HCT116 (cell line): ENCODE results near the gene METTL13. TPM values are rescaled to one million over a fixed set of nuclear protein-coding genes. Genes with fewer than 3 reads are reported as not detected.

Experiments used
- ATAC-seq: fragments of 200-7000 bp; cut with Tn5 transposase; 2 replicates; pipeline ENCODE4 v1.9.1; 2020; ENCODE audit warnings: mild to moderate bottlenecking, moderate library complexity
- BruUV-seq: library from RNA; stranded (reverse); fragments of 400-500 nt; replicated peaks from 2 replicates; lab custom pipeline; 2021; lab: Mats Ljungman, UMichigan
- CTCF ChIA-PET: fragments of 300-600 bp; sonication (Branson Sonifier 250); formaldehyde crosslinking; loops from one replicate; lab custom pipeline; 2021; ENCODE audit warnings: antibody characterized with exemption; lab: Charles Lee
- POLR2A ChIA-PET: fragments of 300-600, 350-600 bp; sonication (Branson Sonifier 250); formaldehyde crosslinking; loops from one replicate; lab custom pipeline; 2021; ENCODE audit warnings: antibody characterized with exemption; lab: Charles Lee
- RAD21 ChIA-PET, 2 experiments: fragments of 300-600 bp; sonication (Branson Sonifier 250); formaldehyde crosslinking; loops; one replicate each; lab custom pipeline; 2023; ENCODE audit warnings: low total read pairs in 2 of 2; ENCODE audit not compliant: uncharacterized antibody in 2 of 2, unreplicated experiment in 2 of 2, low non-redundant PET in 1 of 2; lab: Charles Lee
- DNase-seq: peaks from one replicate; pipeline ENCODE4 v3.0.0-alpha.2; 2010; ENCODE audit warnings: low read depth, low spot score
- H2AFZ ChIP-seq: fragments of 200-600 bp; shearing (Covaris generic), sonication (generic); 2 replicates; pipeline ENCODE4 v1.6.1; 2017; ENCODE audit warnings: low read depth, mixed run types, mixed read lengths, antibody characterized with exemption, low read length; ENCODE audit not compliant: poor library complexity, severe bottlenecking
- H3K27ac ChIP-seq: 2 replicates; pipeline ENCODE4 v1.5.1; 2012; ENCODE audit warnings: low read depth, low read length
- H3K27me3 ChIP-seq: fragments of 200-600 bp; sonication (generic); 2 replicates; pipeline ENCODE4 v1.6.1; 2016; ENCODE audit warnings: mixed run types, low read length, mixed read lengths; ENCODE audit not compliant: insufficient read depth
- H3K36me3 ChIP-seq, 2 experiments: fragments of 200-500 bp in 1 of 2; fragments of 200-600 bp in 1 of 2; sonication (Bioruptor generic) in 1 of 2; sonication (generic) in 1 of 2; 2 replicates each; pipeline versions ENCODE4 v1.5.1 to v1.6.1; 2014 to 2016; ENCODE audit warnings: low read length in 2 of 2, inconsistent platforms in 1 of 2, mixed read lengths in 1 of 2, mixed run types in 1 of 2; ENCODE audit not compliant: insufficient read depth in 2 of 2, control insufficient read depth in 1 of 2
- H3K4me1 ChIP-seq, 2 experiments: fragments of 200-600 bp in 1 of 2; sonication (generic) in 1 of 2; 2 replicates each; pipeline versions ENCODE4 v1.5.1 to v1.6.1; 2012 to 2017; ENCODE audit warnings: low read length in 2 of 2, inconsistent platforms in 1 of 2, mild to moderate bottlenecking in 1 of 2, mixed read lengths in 1 of 2, mixed run types in 1 of 2, moderate library complexity in 1 of 2; ENCODE audit not compliant: insufficient read depth in 2 of 2, control insufficient read depth in 1 of 2
- H3K4me2 ChIP-seq: fragments of 200-600 bp; sonication (generic); 2 replicates; pipeline ENCODE4 v1.6.1; 2017; ENCODE audit warnings: mixed run types, low read length, mixed read lengths
- H3K4me3 ChIP-seq, 2 experiments: fragments of 200-600 bp in 1 of 2; sonication (generic) in 1 of 2; replicated peaks in 1 of 2; 2 replicates each; pipeline ENCODE4 v1.5.1; 2011 to 2016; ENCODE audit warnings: low read length in 2 of 2, control low read depth in 1 of 2, low read depth in 1 of 2, mild to moderate bottlenecking in 1 of 2, mixed read lengths in 1 of 2, mixed run types in 1 of 2
- H3K79me2 ChIP-seq: fragments of 200-600 bp; sonication (generic); 2 replicates; pipeline ENCODE4 v1.6.1; 2017; ENCODE audit warnings: mild to moderate bottlenecking, mixed run types, low read length, moderate library complexity, mixed read lengths; ENCODE audit not compliant: insufficient read depth
- H3K9ac ChIP-seq: fragments of 200-600 bp; sonication (generic); 2 replicates; pipeline ENCODE4 v1.6.1; 2016; ENCODE audit warnings: low read length, mixed read lengths
- H3K9me2 ChIP-seq: fragments of 200-600 bp; sonication (generic), shearing (Covaris generic); 2 replicates; pipeline ENCODE4 v1.6.1; 2017; ENCODE audit warnings: mixed run types, mild to moderate bottlenecking, moderate library complexity; ENCODE audit not compliant: insufficient read depth
- H3K9me3 ChIP-seq, 2 experiments: fragments of 200-500 bp in 1 of 2; fragments of 200-600 bp in 1 of 2; sonication (Bioruptor generic) in 1 of 2; sonication (generic) in 1 of 2; 2 replicates each; pipeline ENCODE4 v1.6.1; 2014 to 2017; ENCODE audit warnings: low read length in 2 of 2, mixed read lengths in 2 of 2, inconsistent platforms in 1 of 2, low read depth in 1 of 2, mild to moderate bottlenecking in 1 of 2, mixed run types in 1 of 2, moderate library complexity in 1 of 2; ENCODE audit not compliant: control insufficient read depth in 1 of 2, insufficient read depth in 1 of 2
- H4K20me1 ChIP-seq: fragments of 200-600 bp; sonication (generic), shearing (Covaris generic); 2 replicates; pipeline ENCODE4 v1.6.1; 2017; ENCODE audit warnings: mixed run types, mild to moderate bottlenecking, moderate library complexity; ENCODE audit not compliant: insufficient read depth
- ATF3 ChIP-seq: IDR thresholded peaks from 2 replicates; pipeline ENCODE4 v1.6.1; 2012
- CBX3 ChIP-seq: IDR thresholded peaks from 2 replicates; pipeline ENCODE4 v1.6.1; 2012; ENCODE audit warnings: low read depth
- CEBPB ChIP-seq: IDR thresholded peaks from 2 replicates; pipeline ENCODE4 v1.6.1; 2012; ENCODE audit warnings: low read depth
- CTCF ChIP-seq, 3 experiments: fragments of 200-600 bp in 1 of 3; sonication (generic) in 1 of 3; IDR thresholded peaks in 2 of 3; conservative IDR thresholded peaks in 1 of 3; 2 replicates each; pipeline ENCODE4 v1.5.1; 2012 to 2017; ENCODE audit warnings: low read depth in 2 of 3, low read length in 2 of 3, antibody characterized with exemption in 1 of 3, borderline replicate concordance in 1 of 3, control low read depth in 1 of 3, mild to moderate bottlenecking in 1 of 3, mixed read lengths in 1 of 3, mixed run types in 1 of 3, moderate library complexity in 1 of 3; ENCODE audit not compliant: insufficient read depth in 1 of 3
- EGR1 ChIP-seq: IDR thresholded peaks from 2 replicates; pipeline ENCODE4 v1.6.1; 2012; ENCODE audit warnings: low read depth
- ELF1 ChIP-seq: IDR thresholded peaks from 2 replicates; pipeline ENCODE4 v1.6.1; 2012; ENCODE audit warnings: low read depth, borderline replicate concordance
- EZH2 ChIP-seq: fragments of 200-600 bp; sonication (generic); IDR thresholded peaks from 2 replicates; pipeline ENCODE4 v1.6.1; 2017; ENCODE audit warnings: antibody characterized with exemption, mixed run types
- EZH2phosphoT487 ChIP-seq: fragments of 200-600 bp; IDR thresholded peaks from 2 replicates; pipeline ENCODE4 v1.6.1; 2018; ENCODE audit warnings: antibody characterized with exemption, borderline replicate concordance
- FOSL1 ChIP-seq: IDR thresholded peaks from 2 replicates; pipeline ENCODE4 v1.6.1; 2012; ENCODE audit warnings: low read depth
- JUND ChIP-seq: IDR thresholded peaks from 2 replicates; pipeline ENCODE4 v1.6.1; 2012
- MAX ChIP-seq: IDR thresholded peaks from 2 replicates; pipeline ENCODE4 v1.6.1; 2012
- POLR2A ChIP-seq: IDR thresholded peaks from 2 replicates; pipeline ENCODE4 v1.7.0; 2011; ENCODE audit warnings: borderline replicate concordance; ENCODE audit not compliant: insufficient read depth, insufficient read length; ENCODE audit errors: extremely low read depth
- SP1 ChIP-seq: IDR thresholded peaks from 2 replicates; pipeline ENCODE4 v1.6.1; 2012; ENCODE audit warnings: low read depth
- SRF ChIP-seq: IDR thresholded peaks from 2 replicates; pipeline ENCODE4 v1.6.1; 2012; ENCODE audit warnings: low read depth
- TCF7L2 ChIP-seq: IDR thresholded peaks from 2 replicates; pipeline ENCODE4 v1.7.0; 2011; ENCODE audit warnings: borderline replicate concordance, inconsistent platforms; ENCODE audit not compliant: insufficient read depth, insufficient read length; ENCODE audit errors: extremely low read depth
- YY1 ChIP-seq: IDR thresholded peaks from 2 replicates; pipeline ENCODE4 v1.6.1; 2011; ENCODE audit warnings: low read length, low read depth, moderate library complexity, mild to moderate bottlenecking; ENCODE audit not compliant: insufficient replicate concordance; ENCODE audit errors: extremely low read depth
- ZBTB33 ChIP-seq: IDR thresholded peaks from 2 replicates; pipeline ENCODE4 v1.6.1; 2011; ENCODE audit warnings: mild to moderate bottlenecking, low read length, moderate library complexity; ENCODE audit not compliant: insufficient replicate concordance; ENCODE audit errors: extremely low read depth
- ZFX ChIP-seq: fragments of 450-650 bp; IDR thresholded peaks from 2 replicates; pipeline ENCODE4 v1.6.1; 2017
- intact Hi-C: fragments of 100-400 bp; cut with micrococcal nuclease; formaldehyde crosslinking; loops from 2 replicates; pipeline ENCODE4 v1.10.0; 2022
- total RNA-seq: library from RNA; stranded (reverse); gene quantifications from one replicate; pipeline ENCODE4 v1.2.1, GENCODE V29; 2021; ENCODE audit not compliant: unreplicated experiment

The METTL13 gene
- total RNA-seq, 1 experiment from 2014 or later, result 33.9 TPM

GRCh38 chr1:171753685-171754352 is 27.6 kb upstream of the METTL13 start:
- H3K27me3 ChIP-seq, result no peaks in the 10 kb centered on the region
- no peaks in the 10 kb centered on the region for H3K36me3 ChIP-seq
- ATAC-seq, result no peak
- H3K79me2 ChIP-seq, result no peaks in the 10 kb centered on the region
- BruUV-seq, result no TSS peak
- no peaks in the 10 kb centered on the region for H4K20me1 ChIP-seq
- H3K9me3 ChIP-seq, result 0 out of 4 replicates have a peak, but pooled peaks cover 0 to 3% of the 10 kb centered on the region in 2 experiments
- intact Hi-C loops, result no loop called here
- DNase-seq, result no peak
- ChIA-PET POLR2A (no interaction called here), CTCF (no interaction called here)
- no peaks in the 10 kb centered on the region for H3K4me1 ChIP-seq
- no peak overlapping the region for H2AFZ ChIP-seq
- no peaks in the 10 kb centered on the region for H3K9me2 ChIP-seq
- no peak for TF ChIP-seq FOSL1
- no peak for TF ChIP-seq TCF7L2
- no peak for TF ChIP-seq ZBTB33
- TF ChIP-seq EZH2phosphoT487, result no peak
- TF ChIP-seq CTCF (IDR thresholded peaks at IDR 0.05 in 2 of 3, conservative IDR thresholded peaks at IDR 0.05 in 1 of 3; ENCODE audit: borderline replicate concordance in 1 of 3, insufficient read depth in 1 of 3, low read depth in 2 of 3, low read length in 2 of 3), result no peak
- no peak for TF ChIP-seq ZFX
- no peak for TF ChIP-seq EZH2
- TF ChIP-seq YY1, result no peak
- TF ChIP-seq CEBPB, result no peak
- TF ChIP-seq ATF3, result no peak
- no peak for TF ChIP-seq SP1
- no peak for TF ChIP-seq JUND
- no peak for TF ChIP-seq CBX3
- no peak for TF ChIP-seq SRF
- no peak for TF ChIP-seq EGR1
- no peak for TF ChIP-seq POLR2A
- TF ChIP-seq ELF1, result no peak
- TF ChIP-seq MAX, result no peak
- TF ChIP-seq, all 23 proteins: peak for 0
- Histone ChIP-seq H3K27ac (no peak overlapping the region), H3K4me3 (no peak overlapping the region), H3K4me2 (no peak overlapping the region), H3K9ac (no peak overlapping the region)
- RAD21 ChIA-PET, result no interaction called here
